ENCODE results near the gene TMEM139.

DNA sequence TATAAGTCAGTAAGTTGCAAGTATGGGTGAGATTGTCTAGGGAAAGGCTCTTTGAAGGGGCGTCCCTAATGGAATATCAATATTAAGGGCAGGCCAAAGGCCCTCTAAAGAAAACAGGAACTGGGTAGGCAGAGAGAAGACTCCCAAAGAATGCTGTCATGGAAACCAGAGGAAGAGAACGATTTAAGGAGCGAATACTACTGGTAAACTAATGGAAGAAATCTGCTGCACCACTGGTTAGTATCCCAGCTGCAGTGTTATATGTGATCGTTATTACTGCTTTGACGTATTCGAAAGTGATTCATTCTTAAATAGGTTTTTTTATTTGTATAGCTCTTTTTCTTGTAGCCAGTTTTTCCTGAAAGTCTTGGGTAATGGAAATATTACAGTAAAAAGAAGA, 4.7 kb downstream of the TMEM139 start:
- no peak for TF ChIP-seq POLR2A (IDR thresholded peaks at IDR 0.05)
- TF ChIP-seq, protein P1, sequence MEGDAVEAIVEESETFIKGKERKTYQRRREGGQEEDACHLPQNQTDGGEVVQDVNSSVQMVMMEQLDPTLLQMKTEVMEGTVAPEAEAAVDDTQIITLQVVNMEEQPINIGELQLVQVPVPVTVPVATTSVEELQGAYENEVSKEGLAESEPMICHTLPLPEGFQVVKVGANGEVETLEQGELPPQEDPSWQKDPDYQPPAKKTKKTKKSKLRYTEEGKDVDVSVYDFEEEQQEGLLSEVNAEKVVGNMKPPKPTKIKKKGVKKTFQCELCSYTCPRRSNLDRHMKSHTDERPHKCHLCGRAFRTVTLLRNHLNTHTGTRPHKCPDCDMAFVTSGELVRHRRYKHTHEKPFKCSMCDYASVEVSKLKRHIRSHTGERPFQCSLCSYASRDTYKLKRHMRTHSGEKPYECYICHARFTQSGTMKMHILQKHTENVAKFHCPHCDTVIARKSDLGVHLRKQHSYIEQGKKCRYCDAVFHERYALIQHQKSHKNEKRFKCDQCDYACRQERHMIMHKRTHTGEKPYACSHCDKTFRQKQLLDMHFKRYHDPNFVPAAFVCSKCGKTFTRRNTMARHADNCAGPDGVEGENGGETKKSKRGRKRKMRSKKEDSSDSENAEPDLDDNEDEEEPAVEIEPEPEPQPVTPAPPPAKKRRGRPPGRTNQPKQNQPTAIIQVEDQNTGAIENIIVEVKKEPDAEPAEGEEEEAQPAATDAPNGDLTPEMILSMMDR (IDR thresholded peaks at IDR 0.05), result no peak
